ENCODE results near the gene RHD.

GRCh38 chr1:25255706-25256577 is 16.4 kb upstream of the RHD start:
- TF ChIP-seq CTCF (IDR thresholded peaks at IDR 0.05; ENCODE audit: low read length) = no peak
- no peak for TF ChIP-seq EZH2 (optimal IDR thresholded peaks at IDR 0.05; ENCODE audit: low read depth, low read length)

All from MM.1S (cell line).